ENCODE results near the gene SCAPER. TPM values are rescaled to one million over a fixed set of nuclear protein-coding genes. Genes with fewer than 3 reads are reported as not detected.

Gene SCAPER
- total RNA-seq, 2 donors from 2014 or later: 52.9 to 72.8 TPM

DNA sequence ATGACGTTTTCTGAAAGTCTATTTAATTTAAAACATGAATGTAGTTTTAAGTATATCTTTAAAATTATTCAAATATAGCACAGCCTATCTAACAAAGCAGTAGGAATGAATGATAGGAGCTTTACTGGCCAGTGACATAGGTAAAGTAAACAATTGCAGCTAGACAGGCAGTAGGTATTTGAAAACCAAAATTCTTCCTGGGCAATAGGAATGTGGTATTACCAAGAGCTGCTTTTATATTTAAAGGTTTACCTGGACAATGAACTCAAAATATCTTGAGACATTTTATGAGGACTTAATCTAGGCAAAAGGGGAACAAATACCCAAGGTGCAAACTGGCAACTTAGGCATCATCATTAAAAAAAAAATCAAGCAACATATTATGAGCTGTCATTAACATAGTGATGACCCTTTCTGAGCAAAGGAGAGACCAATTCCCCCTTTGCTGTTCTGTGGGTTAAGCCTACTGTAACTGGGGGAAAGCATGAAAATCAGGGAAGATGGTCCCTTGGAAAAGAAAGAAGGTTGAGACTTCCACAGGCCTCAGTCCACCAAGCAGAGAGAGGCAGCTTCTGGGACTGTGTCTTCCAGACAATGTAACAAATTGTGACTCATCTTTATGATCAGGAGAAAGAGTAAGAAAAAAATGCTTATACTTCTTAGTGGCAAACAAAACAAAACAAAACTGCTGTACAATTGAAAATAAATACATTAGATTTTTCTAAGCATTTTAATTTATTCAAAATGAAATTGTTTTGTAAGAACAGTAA lies 555.7 kb downstream of the SCAPER start:
- peaks cover 17 to 23% of the 10 kb centered on the region in 2 donors for H3K27me3 Mint-ChIP-seq
- no peak for DNase-seq (ENCODE audit: low spot score)
- H3K36me3 Mint-ChIP-seq: peaks cover 6% of the 10 kb centered on the region

DNA sequence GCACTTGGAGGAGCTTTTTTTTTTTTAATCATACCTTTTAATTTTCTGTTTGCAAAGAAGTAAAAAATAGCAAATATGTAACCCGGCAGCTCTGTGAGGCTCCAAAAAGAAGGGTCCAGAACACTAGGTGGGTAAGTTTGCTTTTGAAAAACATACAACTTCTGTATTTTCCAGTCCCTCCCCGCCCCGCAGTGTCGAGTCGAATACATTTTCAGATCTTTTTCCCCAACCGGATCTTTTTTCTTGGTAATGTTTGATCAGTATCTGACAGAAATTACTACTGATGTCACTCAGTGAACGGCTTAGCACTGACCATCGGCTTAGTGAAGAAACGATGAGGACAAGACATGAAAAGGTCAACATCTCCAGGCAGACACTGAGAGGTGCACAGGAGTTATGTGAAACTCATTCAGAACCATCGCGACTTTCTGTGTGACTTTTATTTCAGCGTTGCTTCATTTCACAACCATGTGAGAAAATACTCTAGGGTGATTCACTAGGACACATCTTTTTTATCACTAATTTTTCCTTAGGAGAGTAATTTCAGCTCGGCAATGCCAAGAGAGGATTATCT lies 557.6 kb downstream of the SCAPER start:
- ATAC-seq (no peak), DNase-seq (ENCODE audit: low spot score) (no peak)
- H3K4me1 Mint-ChIP-seq (ENCODE audit: low read depth in 2 of 2): peaks cover 8 to 15% of the 10 kb centered on the region in 2 donors
- peak overlapping the region; percentile 49 for H3K4me3 Mint-ChIP-seq
- H3K9me3 Mint-ChIP-seq: no peaks in the 10 kb centered on the region
- H3K36me3 Mint-ChIP-seq: peaks cover 6% of the 10 kb centered on the region
- no peak overlapping the region for H3K27ac Mint-ChIP-seq
- H3K27me3 Mint-ChIP-seq: peaks cover 28 to 37% of the 10 kb centered on the region in 2 donors

More for the DNA sequence above, 555.7 kb downstream of the SCAPER start:
- Mint-ChIP-seq H3K27ac (no peak overlapping the region), H3K9me3 (no peaks in the 10 kb centered on the region), H3K4me1 (ENCODE audit: low read depth in 2 of 2) (peaks cover 8 to 12% of the 10 kb centered on the region in 2 donors), H3K4me3 (no peak overlapping the region)
- no peak for ATAC-seq

DNA sequence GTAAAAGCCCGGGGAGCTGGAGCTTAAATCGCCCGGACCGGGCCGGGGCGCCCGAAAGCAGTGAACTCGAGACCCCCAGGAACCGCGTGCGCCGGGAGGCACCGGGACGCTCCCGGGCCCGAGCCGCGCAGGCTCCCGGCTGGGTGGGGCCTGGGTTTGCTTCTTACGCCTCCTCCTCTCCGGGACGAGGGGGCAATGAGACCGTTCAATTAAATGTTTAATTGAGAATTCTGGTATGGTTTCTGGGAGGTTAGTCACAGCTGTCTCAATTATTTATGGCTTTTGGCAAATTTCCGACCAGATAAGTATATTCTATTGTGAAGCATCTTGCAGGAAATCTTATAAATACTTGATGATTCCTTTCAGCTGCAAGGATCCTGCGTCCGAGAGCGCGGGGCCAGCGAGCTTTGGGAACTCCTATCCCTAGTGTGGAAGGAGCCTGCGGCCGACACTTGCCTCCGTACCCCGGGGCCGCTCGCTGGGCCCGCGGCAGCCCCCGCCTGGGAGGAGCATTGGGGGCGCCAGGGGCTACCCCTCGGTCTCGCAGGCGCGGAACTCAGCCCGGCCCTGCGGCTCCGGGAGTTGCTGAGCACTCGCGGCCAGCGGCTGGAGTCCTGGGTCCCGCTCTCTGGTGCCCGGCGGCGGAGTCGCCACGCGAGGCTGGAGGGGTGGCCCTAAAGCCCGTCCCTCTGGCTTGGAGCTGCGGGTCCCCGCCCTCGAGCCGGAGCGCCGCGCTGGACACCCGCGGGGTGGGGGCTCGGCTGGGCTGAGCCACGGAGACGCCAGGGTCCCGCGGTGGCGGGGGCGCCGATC lies 558.3 kb downstream of the SCAPER start:
- peaks cover 28 to 39% of the 10 kb centered on the region in 2 donors for H3K27me3 Mint-ChIP-seq
- H3K4me3 Mint-ChIP-seq: no peak overlapping the region
- H3K36me3 Mint-ChIP-seq: peaks cover 6% of the 10 kb centered on the region
- DNase-seq (ENCODE audit: low spot score): no peak
- no peaks in the 10 kb centered on the region for H3K9me3 Mint-ChIP-seq
- H3K27ac Mint-ChIP-seq: no peak overlapping the region
- peak in 1 of 2 donors; percentile 39 for ATAC-seq
- peaks cover 10 to 18% of the 10 kb centered on the region in 2 donors for H3K4me1 Mint-ChIP-seq (ENCODE audit: low read depth in 2 of 2)

DNA sequence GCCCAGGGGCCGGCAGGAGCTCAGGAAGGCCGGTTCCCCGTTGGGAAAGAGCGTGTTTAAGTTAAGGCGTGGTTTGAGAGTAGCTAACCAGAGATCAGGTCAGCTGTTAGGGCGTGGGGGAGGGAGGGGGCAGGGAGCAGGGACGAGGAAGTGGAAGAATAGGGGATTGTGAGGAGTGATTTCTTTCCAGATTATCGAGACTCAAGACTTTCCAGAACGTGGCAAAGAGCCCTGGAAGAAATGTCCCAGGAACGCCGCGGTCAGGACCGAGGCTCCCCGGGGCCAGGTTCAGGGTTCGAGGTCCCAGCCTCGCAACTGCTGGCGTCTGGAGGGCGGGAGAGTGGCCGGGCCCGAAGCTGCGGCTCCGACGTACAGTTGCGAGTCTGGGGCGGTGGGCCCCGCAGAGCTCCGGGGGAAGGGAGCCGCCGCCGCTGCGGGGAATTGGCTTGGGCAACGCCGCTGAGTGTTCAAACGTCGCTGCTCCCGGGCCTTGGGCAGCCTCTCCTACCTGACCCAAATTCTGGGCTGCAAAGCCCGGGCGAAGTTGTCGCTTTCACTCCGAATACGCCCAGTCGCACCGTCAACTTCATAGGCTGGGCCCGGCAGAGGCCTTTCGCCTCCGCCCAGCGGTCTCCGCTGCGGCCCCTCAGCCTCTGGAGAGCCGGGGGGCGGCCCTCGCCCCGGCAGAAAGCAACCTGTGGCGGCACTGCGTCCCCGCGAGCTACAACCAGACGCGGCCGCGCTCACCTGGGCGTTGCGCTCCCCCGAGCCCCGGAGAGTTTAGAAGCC lies 559.1 kb downstream of the SCAPER start:
- Mint-ChIP-seq H3K36me3 (peaks cover 6% of the 10 kb centered on the region), H3K9me3 (no peaks in the 10 kb centered on the region), H3K4me3 (peak overlapping the region; percentile 41), H3K27me3 (peaks cover 33 to 44% of the 10 kb centered on the region in 2 donors), H3K27ac (no peak overlapping the region), H3K4me1 (ENCODE audit: low read depth in 2 of 2) (peaks cover 14 to 22% of the 10 kb centered on the region in 2 donors)
- ATAC-seq: peak; percentile 8 to 30
- DNase-seq (ENCODE audit: low spot score): no peak

DNA sequence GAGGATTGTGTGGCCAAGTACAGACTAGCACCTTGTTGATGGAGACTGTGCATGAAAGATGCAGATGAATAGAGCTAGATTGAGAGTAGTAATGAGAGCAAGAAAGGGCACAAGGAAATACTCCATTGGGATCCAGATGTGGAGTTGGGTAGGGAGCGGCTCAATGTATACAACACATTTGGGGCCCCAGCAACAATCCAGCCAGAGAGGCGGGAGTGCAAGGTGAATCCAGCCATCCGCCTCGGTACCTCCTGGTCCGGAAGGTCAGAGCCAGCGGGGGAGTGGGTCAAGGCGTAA lies 559.6 kb downstream of the SCAPER start:
- DNase-seq (ENCODE audit: low spot score): no peak
- peaks cover 35 to 44% of the 10 kb centered on the region in 2 donors for H3K27me3 Mint-ChIP-seq
- peaks cover 6% of the 10 kb centered on the region for H3K36me3 Mint-ChIP-seq
- H3K27ac Mint-ChIP-seq: no peak overlapping the region
- H3K4me3 Mint-ChIP-seq: peak overlapping the region; percentile 41
- no peaks in the 10 kb centered on the region for H3K9me3 Mint-ChIP-seq
- H3K4me1 Mint-ChIP-seq (ENCODE audit: low read depth in 2 of 2): peaks cover 14 to 25% of the 10 kb centered on the region in 2 donors
- no peak for ATAC-seq

DNA sequence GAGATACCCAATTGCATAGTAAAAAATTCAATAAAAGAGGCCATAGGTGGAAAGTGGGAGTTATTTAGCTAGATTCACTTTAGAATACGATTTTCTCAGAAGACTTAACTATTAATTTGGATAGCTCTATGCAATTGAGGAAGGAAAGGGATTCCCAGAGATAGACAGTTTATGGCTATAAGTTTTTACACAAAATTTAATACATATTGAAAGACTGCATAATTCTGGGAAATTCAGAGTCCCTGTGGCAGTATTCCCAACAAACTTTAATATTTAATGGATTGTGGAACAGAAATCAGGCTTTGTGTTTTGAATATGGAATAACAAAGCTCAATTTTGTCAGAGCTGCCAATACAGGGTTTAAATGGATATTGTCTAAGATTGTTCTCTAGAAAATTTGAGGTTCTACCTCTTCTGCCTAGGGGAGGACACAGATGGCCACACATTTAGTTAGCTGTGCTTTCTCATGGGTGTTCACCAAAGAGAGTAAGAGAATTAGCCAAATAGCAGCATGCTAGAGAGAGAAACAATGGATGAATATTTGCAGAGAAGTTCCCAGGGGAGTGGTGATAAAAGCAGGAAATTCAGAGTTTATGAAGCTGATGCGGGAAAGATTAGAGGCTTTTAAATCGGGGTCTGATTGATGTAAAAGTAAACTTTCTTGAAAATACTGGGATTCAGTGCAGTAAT lies 560.1 kb downstream of the SCAPER start:
- H3K4me3 Mint-ChIP-seq: peak overlapping the region; percentile 41
- peaks cover 18 to 29% of the 10 kb centered on the region in 2 donors for H3K4me1 Mint-ChIP-seq (ENCODE audit: low read depth in 2 of 2)
- H3K9me3 Mint-ChIP-seq: no peaks in the 10 kb centered on the region
- DNase-seq (ENCODE audit: low spot score): no peak
- ATAC-seq: no peak
- H3K36me3 Mint-ChIP-seq: peaks cover 6% of the 10 kb centered on the region
- H3K27ac Mint-ChIP-seq: no peak overlapping the region
- peaks cover 39 to 44% of the 10 kb centered on the region in 2 donors for H3K27me3 Mint-ChIP-seq

DNA sequence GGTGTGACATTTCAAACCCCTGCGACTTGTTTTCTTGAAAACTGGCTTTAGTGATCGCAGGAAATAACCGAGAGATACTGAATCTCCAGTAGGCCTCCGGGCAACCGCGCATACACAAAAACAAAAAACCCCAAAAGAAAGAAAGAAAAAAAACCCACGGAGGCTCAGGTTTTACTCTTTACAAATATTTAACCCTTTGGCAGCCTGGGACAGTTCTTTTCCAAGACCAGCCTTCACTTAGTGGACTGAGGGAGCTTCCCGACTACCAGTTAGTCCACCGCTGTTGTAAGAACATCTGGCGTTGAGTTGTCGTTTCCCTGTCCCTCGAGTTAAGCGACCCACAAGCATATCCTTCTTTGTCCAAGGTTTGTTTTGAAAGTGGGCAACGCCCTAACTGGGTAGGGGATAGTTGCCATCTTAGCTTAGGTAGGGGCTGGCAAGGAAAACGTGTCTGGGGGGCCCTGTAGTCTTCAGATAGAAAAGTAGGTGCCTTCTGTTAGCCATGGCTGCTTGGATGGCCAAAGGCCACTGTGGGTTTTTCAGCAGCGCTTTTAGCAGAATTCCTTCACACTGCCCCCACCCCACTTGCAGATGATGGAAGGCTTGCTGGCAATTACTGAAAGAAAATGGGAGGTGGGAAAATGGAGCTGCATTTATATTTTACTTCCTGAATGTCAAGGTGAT lies 561.7 kb downstream of the SCAPER start:
- Mint-ChIP-seq H3K9me3 (no peaks in the 10 kb centered on the region), H3K4me1 (ENCODE audit: low read depth in 2 of 2) (peaks cover 32 to 41% of the 10 kb centered on the region in 2 donors), H3K4me3 (peak overlapping the region; percentile 12), H3K36me3 (peaks cover 6% of the 10 kb centered on the region), H3K27me3 (peaks cover 51 to 52% of the 10 kb centered on the region in 2 donors), H3K27ac (no peak overlapping the region)
- DNase-seq (ENCODE audit: low spot score) (no peak), ATAC-seq (no peak)

DNA sequence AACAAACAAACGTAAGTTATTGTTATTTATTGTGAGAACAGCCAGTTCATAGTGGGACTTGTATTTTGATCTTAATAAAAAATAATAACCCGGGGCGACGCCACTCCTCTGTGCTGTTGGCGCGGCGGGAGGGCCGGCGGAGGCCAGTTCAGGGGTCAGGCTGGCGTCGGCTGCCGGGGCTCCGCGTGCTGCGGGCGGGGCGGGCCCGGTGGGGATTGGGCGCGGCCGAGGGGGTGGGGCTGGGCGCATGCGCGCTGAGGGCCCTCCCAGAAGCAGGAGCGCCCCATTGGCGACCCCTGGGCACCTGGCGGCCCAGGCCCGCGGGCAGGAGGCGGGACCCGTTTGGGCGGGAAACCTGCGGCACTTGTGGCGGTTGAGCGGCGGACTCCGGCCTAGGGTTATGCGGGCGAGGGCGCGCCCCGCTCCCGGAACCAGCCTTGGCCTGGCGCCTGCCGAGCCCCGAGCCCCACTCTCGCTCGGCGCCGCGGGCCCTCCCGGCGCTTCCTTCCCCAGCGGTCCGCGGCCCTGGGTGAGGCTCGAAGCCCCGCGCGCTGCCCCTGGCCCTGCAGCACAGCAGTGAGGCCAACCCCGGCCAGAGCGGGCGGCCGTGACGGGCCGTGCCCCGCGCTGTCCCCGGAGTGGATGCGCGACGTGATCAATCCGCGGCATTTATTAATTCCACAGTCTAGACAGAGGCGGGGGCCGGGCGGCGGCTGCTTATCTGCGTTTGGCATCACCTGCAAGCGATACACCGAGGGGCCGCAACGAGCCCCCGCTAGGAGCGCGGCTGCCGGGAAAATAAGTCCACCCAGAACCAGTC lies 562.5 kb downstream of the SCAPER start:
- H3K9me3 Mint-ChIP-seq: no peaks in the 10 kb centered on the region
- no peak for DNase-seq (ENCODE audit: low spot score)
- H3K36me3 Mint-ChIP-seq: peaks cover 1% of the 10 kb centered on the region
- no peak overlapping the region for H3K4me3 Mint-ChIP-seq
- ATAC-seq: peak in 1 of 2 donors; percentile 8
- H3K27me3 Mint-ChIP-seq: peaks cover 49 to 50% of the 10 kb centered on the region in 2 donors
- no peak overlapping the region for H3K27ac Mint-ChIP-seq
- H3K4me1 Mint-ChIP-seq (ENCODE audit: low read depth in 2 of 2): peaks cover 35 to 42% of the 10 kb centered on the region in 2 donors

DNA sequence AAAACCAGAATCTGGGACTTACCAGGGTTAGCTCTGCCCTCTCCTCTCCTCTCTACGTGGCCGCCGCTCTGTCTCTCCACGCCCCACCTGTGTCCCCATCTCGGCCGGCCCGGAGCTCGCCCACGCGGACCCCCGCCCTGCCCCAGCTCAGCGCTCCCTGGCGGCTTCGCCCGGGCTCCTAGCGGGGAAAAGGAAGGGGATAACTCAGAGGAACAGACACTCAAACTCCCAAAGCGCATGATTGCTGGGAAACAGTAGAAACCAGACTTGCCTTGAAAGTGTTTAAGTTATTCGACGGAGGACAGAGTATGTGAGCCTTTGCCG lies 563.1 kb downstream of the SCAPER start:
- H3K27ac Mint-ChIP-seq: no peak overlapping the region
- ATAC-seq: no peak
- H3K9me3 Mint-ChIP-seq: no peaks in the 10 kb centered on the region
- DNase-seq (ENCODE audit: low spot score): no peak
- peaks cover 40 to 47% of the 10 kb centered on the region in 2 donors for H3K4me1 Mint-ChIP-seq (ENCODE audit: low read depth in 2 of 2)
- H3K4me3 Mint-ChIP-seq: peak overlapping the region; percentile 73
- H3K27me3 Mint-ChIP-seq: peaks cover 53% of the 10 kb centered on the region in 2 donors
- H3K36me3 Mint-ChIP-seq: peaks cover 4% of the 10 kb centered on the region

DNA sequence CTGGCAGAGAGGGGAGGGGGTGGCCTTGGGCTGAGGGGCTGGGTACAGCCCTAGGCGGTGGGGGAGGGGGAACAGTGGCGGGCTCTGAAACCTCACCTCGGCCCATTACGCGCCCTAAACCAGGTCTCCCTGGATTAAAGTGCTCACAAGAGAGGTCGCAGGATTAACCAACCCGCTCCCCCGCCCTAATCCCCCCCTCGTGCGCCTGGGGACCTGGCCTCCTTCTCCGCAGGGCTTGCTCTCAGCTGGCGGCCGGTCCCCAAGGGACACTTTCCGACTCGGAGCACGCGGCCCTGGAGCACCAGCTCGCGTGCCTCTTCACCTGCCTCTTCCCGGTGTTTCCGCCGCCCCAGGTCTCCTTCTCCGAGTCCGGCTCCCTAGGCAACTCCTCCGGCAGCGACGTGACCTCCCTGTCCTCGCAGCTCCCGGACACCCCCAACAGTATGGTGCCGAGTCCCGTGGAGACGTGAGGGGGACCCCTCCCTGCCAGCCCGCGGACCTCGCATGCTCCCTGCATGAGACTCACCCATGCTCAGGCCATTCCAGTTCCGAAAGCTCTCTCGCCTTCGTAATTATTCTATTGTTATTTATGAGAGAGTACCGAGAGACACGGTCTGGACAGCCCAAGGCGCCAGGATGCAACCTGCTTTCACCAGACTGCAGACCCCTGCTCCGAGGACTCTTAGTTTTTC lies 563.6 kb downstream of the SCAPER start:
- Mint-ChIP-seq H3K4me1 (ENCODE audit: low read depth in 2 of 2) (peaks cover 46 to 52% of the 10 kb centered on the region in 2 donors), H3K9me3 (no peaks in the 10 kb centered on the region), H3K27me3 (peaks cover 59% of the 10 kb centered on the region in 2 donors), H3K36me3 (peaks cover 9% of the 10 kb centered on the region), H3K27ac (no peak overlapping the region), H3K4me3 (peak overlapping the region; percentile 73)
- DNase-seq (ENCODE audit: low spot score) (no peak), ATAC-seq (no peak)

DNA sequence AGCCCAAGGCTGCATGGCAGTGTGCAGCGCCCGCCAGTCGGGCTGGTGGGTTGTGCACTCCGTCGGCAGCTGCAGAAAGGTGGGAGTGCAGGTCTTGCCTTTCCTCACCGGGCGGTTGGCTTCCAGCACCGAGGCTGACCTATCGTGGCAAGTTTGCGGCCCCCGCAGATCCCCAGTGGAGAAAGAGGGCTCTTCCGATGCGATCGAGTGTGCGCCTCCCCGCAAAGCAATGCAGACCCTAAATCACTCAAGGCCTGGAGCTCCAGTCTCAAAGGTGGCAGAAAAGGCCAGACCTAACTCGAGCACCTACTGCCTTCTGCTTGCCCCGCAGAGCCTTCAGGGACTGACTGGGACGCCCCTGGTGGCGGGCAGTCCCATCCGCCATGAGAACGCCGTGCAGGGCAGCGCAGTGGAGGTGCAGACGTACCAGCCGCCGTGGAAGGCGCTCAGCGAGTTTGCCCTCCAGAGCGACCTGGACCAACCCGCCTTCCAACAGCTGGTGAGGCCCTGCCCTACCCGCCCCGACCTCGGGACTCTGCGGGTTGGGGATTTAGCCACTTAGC lies 564.3 kb downstream of the SCAPER start:
- peaks cover 48 to 53% of the 10 kb centered on the region in 2 donors for H3K4me1 Mint-ChIP-seq (ENCODE audit: low read depth in 2 of 2)
- no peaks in the 10 kb centered on the region for H3K9me3 Mint-ChIP-seq
- peaks cover 9% of the 10 kb centered on the region for H3K36me3 Mint-ChIP-seq
- H3K4me3 Mint-ChIP-seq: peak overlapping the region; percentile 93
- DNase-seq (ENCODE audit: low spot score): no peak
- H3K27ac Mint-ChIP-seq: no peak overlapping the region
- peak; percentile 54 to 58 for ATAC-seq
- peaks cover 59 to 62% of the 10 kb centered on the region in 2 donors for H3K27me3 Mint-ChIP-seq
